GM10266 (cell line): ENCODE results near the gene SRL.

Experiments used
- DNase-seq: peaks from one replicate; pipeline ENCODE4 v3.0.0; 2012; ENCODE audit errors: extremely low spot score
- CTCF ChIP-seq: IDR thresholded peaks from 2 replicates; pipeline ENCODE4 v1.5.1; 2012; ENCODE audit warnings: mild to moderate bottlenecking, low read depth; ENCODE audit not compliant: control insufficient read depth, insufficient read depth; ENCODE audit errors: missing control alignments

The SRL gene

GRCh38 chr16:4245077-4245791, 3.4 kb upstream of the SRL start:
- DNase-seq = no peak
- no peak for TF ChIP-seq CTCF

GRCh38 chr16:4244254-4245076, 2.6 kb upstream of the SRL start:
- no peak for DNase-seq
- TF ChIP-seq CTCF = no peak

GRCh38 chr16:4241258-4241927, 487 bp downstream of the SRL start:
- no peak for DNase-seq

GRCh38 chr16:4240624-4241023, 1.3 kb downstream of the SRL start:
- DNase-seq = no peak
- TF ChIP-seq CTCF = no peak

More at GRCh38 chr16:4241258-4241927, 487 bp downstream of the SRL start:
- TF ChIP-seq CTCF = no peak

- no peak for TF ChIP-seq CTCF
- DNase-seq = no peak
Measured at GRCh38 chr16:4239682-4240175, 2.2 kb downstream of the SRL start.

- no peak for DNase-seq
- no peak for TF ChIP-seq CTCF
Measured at GRCh38 chr16:4239020-4239419, 2.9 kb downstream of the SRL start.
